Ascending aorta (tissue), 2 donors: ENCODE results near the gene STAG2. TPM values are rescaled to one million over a fixed set of nuclear protein-coding genes. Genes with fewer than 3 reads are reported as not detected.

Experiments used
- DNase-seq, 2 donors: peaks; one replicate each; pipeline ENCODE4 v3.0.0-alpha.2; 2019; ENCODE audit warnings: low spot score in 2 of 2
- H3K27ac ChIP-seq, 2 donors: fragments of 200-600 bp; sonication (generic); one replicate each; pipeline ENCODE4 v1.5.1; 2016 to 2017; ENCODE audit warnings: mild to moderate bottlenecking in 1 of 2
- H3K27me3 ChIP-seq: fragments of 200-600 bp; sonication (generic); one replicate; pipeline ENCODE4 v1.5.1; 2017
- H3K36me3 ChIP-seq, 2 donors: fragments of 200-600 bp; sonication (generic); one replicate each; pipeline ENCODE4 v1.5.1; 2016
- H3K4me1 ChIP-seq, 2 donors: fragments of 200-600 bp; sonication (generic); one replicate each; pipeline ENCODE4 v1.5.1; 2016 to 2017; ENCODE audit warnings: mild to moderate bottlenecking in 1 of 2
- H3K4me3 ChIP-seq, 2 donors: fragments of 200-600 bp; sonication (generic); one replicate each; pipeline ENCODE4 v1.5.1; 2016 to 2017; ENCODE audit warnings: mild to moderate bottlenecking in 1 of 2
- H3K9me3 ChIP-seq, 2 donors: fragments of 200-600 bp; sonication (generic); one replicate each; pipeline ENCODE4 v1.5.1; 2016
- intact Hi-C: fragments of 100-400 bp; cut with DNase I; formaldehyde crosslinking; loops from one replicate; pipeline ENCODE4 v1.15.1; 2023
- total RNA-seq: library from RNA; depleted of rRNA; stranded (reverse); fragments of >200 nt; gene quantifications from one replicate; pipeline ENCODE4 v1.1.0, GENCODE V29; 2016
- TF ChIP-seq, protein P1 (sequence below), 3 experiments: fragments of 200-600 bp in 2 of 3; fragments of 450-650 bp in 1 of 3; sonication (generic) in 2 of 3; IDR thresholded peaks; one replicate each; pipeline ENCODE4 v1.5.1; 2016 to 2019; ENCODE audit warnings: antibody characterized with exemption in 3 of 3, mild to moderate bottlenecking in 1 of 3, moderate library complexity in 1 of 3

The STAG2 gene
- total RNA-seq, 1 donor from 2014 or later = 22.7 TPM

DNA sequence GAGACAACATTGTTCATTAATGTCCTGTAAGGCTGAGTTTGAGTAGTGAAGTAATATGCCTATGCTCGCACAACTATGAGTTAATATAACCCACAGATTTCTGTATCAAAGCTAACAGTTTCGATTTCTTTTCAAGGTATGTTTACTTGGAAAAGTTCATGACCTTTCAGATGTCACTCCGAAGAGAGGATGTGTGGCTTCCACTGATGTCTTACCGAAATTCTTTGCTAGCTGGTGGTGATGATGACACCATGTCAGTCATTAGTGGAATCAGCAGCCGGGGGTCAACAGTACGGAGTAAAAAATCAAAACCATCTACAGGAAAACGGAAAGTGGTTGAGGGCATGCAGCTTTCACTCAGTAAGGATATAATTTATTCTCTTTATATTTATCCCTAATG is 124.9 kb downstream of the STAG2 start:
- DNase-seq = no peak
- Histone ChIP-seq H3K4me1 (no peaks in the 10 kb centered on the region), H3K36me3 (peaks cover 12 to 13% of the 10 kb centered on the region in 2 donors), H3K27ac (no peak overlapping the region), H3K9me3 (no peaks in the 10 kb centered on the region), H3K4me3 (no peak overlapping the region), H3K27me3 (no peaks in the 10 kb centered on the region)
- TF ChIP-seq, protein P1, sequence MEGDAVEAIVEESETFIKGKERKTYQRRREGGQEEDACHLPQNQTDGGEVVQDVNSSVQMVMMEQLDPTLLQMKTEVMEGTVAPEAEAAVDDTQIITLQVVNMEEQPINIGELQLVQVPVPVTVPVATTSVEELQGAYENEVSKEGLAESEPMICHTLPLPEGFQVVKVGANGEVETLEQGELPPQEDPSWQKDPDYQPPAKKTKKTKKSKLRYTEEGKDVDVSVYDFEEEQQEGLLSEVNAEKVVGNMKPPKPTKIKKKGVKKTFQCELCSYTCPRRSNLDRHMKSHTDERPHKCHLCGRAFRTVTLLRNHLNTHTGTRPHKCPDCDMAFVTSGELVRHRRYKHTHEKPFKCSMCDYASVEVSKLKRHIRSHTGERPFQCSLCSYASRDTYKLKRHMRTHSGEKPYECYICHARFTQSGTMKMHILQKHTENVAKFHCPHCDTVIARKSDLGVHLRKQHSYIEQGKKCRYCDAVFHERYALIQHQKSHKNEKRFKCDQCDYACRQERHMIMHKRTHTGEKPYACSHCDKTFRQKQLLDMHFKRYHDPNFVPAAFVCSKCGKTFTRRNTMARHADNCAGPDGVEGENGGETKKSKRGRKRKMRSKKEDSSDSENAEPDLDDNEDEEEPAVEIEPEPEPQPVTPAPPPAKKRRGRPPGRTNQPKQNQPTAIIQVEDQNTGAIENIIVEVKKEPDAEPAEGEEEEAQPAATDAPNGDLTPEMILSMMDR (IDR thresholded peaks at IDR 0.05) = no peak
- intact Hi-C loops = no loop called here

DNA sequence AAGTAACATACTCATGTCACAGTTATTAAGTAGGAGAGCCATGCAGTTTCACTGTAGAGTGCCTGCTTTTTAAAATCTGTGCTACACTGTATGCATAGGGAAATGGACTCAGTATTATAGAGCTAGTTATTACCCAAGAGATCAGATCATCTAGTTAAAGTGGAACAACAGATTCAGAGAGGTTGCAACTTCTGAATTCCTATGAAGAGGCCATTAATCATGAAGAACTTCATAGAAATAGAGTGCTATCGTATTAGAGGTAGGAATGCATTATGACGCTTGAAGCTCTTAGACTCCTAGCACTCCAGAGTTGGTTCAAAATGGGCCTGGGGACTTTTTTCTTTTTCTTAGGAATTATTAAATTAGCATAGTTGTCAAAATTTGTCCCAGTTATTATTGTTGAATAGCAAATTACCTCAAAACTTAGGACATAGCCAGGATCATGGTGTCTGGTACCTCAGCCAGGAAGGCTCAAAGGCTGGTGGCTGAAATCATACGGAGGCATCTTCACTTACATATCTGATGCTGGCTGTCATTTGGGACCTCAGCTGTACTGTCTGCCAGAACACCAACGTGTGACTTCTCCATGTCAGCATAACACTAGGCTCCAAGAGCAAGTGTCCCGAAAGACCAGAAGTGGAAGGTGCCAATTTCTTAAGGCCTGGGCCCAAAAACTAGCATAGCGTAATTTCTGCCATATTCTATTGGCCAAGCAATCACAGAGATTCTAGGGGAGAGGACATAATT is 125.7 kb downstream of the STAG2 start:
- Histone ChIP-seq H3K36me3 (peaks cover 9 to 15% of the 10 kb centered on the region in 2 donors), H3K9me3 (no peaks in the 10 kb centered on the region)

DNA sequence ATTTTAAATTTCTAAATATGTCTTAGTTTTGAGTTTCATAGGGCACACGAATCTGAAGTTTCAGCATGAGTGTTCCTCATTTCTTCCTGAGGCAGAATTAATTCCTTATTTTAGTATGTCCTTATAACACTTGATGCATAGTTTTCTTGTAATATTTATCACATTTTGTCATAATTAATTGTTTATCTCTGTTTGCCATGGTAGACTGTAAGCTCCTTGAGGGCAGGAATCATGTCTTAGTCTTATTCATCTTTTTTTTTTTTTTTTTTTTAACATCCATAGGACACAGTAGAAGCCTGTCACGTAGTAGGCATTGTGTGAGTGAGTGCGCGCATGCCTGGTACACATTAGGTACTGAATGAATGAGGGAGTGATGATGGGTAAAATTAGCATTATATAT is 131.7 kb downstream of the STAG2 start:
- TF ChIP-seq, protein P1 (IDR thresholded peaks at IDR 0.05) = no peak
- intact Hi-C loops = no loop called here
- H3K27me3 ChIP-seq = no peaks in the 10 kb centered on the region

More for the DNA sequence above, 125.7 kb downstream of the STAG2 start:
- intact Hi-C loops = no loop called here
- H3K27me3 ChIP-seq = no peaks in the 10 kb centered on the region
- TF ChIP-seq, protein P1 (IDR thresholded peaks at IDR 0.05) = no peak
- no peak overlapping the region for H3K4me3 ChIP-seq
- H3K4me1 ChIP-seq = no peaks in the 10 kb centered on the region
- H3K27ac ChIP-seq = no peak overlapping the region
- no peak for DNase-seq

DNA sequence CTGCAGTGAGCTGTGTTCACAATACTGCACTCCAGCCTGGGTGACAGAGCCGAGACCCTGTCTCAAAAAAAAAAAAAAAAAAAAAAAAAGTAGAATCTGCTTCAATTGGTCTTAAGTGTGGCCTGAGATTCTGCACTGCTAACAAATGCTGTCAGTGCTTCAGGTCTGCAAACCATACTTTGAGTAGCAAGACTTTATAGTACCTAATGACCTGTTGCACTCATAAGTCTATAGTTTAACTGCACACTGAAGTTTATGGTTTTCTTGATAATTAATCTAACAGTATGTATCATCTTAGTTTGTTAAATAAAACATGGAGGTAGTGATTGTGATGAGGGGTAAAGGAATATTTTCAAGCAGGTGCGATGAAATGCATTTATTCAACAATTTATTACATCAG is 135.6 kb downstream of the STAG2 start:
- no peaks in the 10 kb centered on the region for H3K9me3 ChIP-seq
- no peak overlapping the region for H3K27ac ChIP-seq
- DNase-seq = no peak
- TF ChIP-seq, protein P1 (IDR thresholded peaks at IDR 0.05) = no peak
- no peaks in the 10 kb centered on the region for H3K27me3 ChIP-seq
- H3K4me1 ChIP-seq = no peaks in the 10 kb centered on the region
- no peak overlapping the region for H3K4me3 ChIP-seq
- intact Hi-C loops = no loop called here
- H3K36me3 ChIP-seq = peaks cover 0 to 28% of the 10 kb centered on the region in 2 donors

More for the DNA sequence above, 131.7 kb downstream of the STAG2 start:
- H3K4me1 ChIP-seq = no peaks in the 10 kb centered on the region
- H3K27ac ChIP-seq = no peak overlapping the region
- H3K9me3 ChIP-seq = no peaks in the 10 kb centered on the region
- peaks cover 0 to 26% of the 10 kb centered on the region in 2 donors for H3K36me3 ChIP-seq
- H3K4me3 ChIP-seq = no peak overlapping the region
- no peak for DNase-seq

DNA sequence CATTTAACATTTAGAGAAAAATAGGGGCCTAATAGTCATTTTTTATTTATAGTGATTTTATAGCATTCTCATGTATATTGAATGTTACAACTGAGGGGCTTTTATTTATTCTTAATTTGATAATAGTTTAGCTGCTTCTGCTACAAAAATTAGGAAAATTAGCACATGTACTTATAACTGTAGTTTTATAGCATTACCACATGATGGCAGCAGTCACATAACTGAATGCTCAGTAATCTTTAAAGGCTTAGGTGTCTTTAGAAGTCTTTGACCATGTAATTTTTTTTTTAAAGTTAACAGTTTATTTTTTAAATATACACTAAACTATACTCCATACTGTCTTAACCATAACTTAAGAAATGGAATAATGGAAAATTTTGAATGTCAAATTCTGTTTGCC is 136.6 kb downstream of the STAG2 start:
- intact Hi-C loops = no loop called here
- Histone ChIP-seq H3K4me3 (no peak overlapping the region), H3K27ac (no peak overlapping the region), H3K9me3 (no peaks in the 10 kb centered on the region), H3K27me3 (no peaks in the 10 kb centered on the region), H3K4me1 (no peaks in the 10 kb centered on the region), H3K36me3 (peaks cover 0 to 22% of the 10 kb centered on the region in 2 donors)
- no peak for DNase-seq
- TF ChIP-seq, protein P1 (IDR thresholded peaks at IDR 0.05) = peak in 2 of 3 experiments; percentile 59 to 63
